Measurements from ENCODE around the gene SLC41A1. TPM values are rescaled to one million over a fixed set of nuclear protein-coding genes. Genes with fewer than 3 reads are reported as not detected.
A peak's percentile ranks its signal among the peaks of the same experiment; 100 is the strongest.

SLC41A1 gene
- total and polyA plus RNA-seq, 2 experiments from 2014 or later = 11.8 to 30.0 TPM

GRCh38 chr1:205849619-205850355, 36.8 kb upstream of the SLC41A1 start, which contains the start of gene PM20D1:
Gene PM20D1 (minus strand): TSS chr1:205850132. CDS start chr1:205850072, 60 bp downstream.
- H2AFZ ChIP-seq = peak within 1 kb of the TSS; percentile 19; the same call in 1 of the 2 replicates

GRCh38 chr1:205843036-205843859, 30.2 kb upstream of the SLC41A1 start:
- no peaks in the 10 kb centered on the region for H3F3A ChIP-seq (replicated peaks; ENCODE audit: low read depth)
- no peak for DNase-seq (ENCODE audit: low spot score)
- H3K4me3 ChIP-seq = no peak overlapping the region
- H3K36me3 ChIP-seq (ENCODE audit: insufficient read depth) = no peaks in the 10 kb centered on the region
- no peaks in the 10 kb centered on the region for H3K79me2 ChIP-seq (replicated peaks; ENCODE audit: insufficient read depth)
- Mint-ChIP-seq H3K9me3 (no peaks in the 10 kb centered on the region), H3K4me1 (peaks cover 6% of the 10 kb centered on the region; the same call in 1 of the 3 replicates), H3K4me3 (no peak overlapping the region), H3K36me3 (ENCODE audit: low read depth) (no peaks in the 10 kb centered on the region), H3K27me3 (ENCODE audit: insufficient read depth, low read depth, poor library complexity) (peaks cover 4% of the 10 kb centered on the region), H3K27ac (no peak overlapping the region)
- H3K27me3 ChIP-seq (ENCODE audit: insufficient read depth) = peaks cover 5% of the 10 kb centered on the region
- no peak overlapping the region for H3K4me2 ChIP-seq
- H2AFZ ChIP-seq = no peak overlapping the region
- H3K27ac ChIP-seq (ENCODE audit: low read depth) = no peak overlapping the region
- H4K20me1 ChIP-seq (replicated peaks; ENCODE audit: insufficient read depth) = no peaks in the 10 kb centered on the region
- H3K4me1 ChIP-seq (ENCODE audit: insufficient read depth) = no peaks in the 10 kb centered on the region
- peaks cover 3% of the 10 kb centered on the region; the same call in 1 of the 2 replicates for H3K9me2 ChIP-seq (ENCODE audit: insufficient read depth)
- no peak for ATAC-seq
- TF ChIP-seq, protein P1, sequence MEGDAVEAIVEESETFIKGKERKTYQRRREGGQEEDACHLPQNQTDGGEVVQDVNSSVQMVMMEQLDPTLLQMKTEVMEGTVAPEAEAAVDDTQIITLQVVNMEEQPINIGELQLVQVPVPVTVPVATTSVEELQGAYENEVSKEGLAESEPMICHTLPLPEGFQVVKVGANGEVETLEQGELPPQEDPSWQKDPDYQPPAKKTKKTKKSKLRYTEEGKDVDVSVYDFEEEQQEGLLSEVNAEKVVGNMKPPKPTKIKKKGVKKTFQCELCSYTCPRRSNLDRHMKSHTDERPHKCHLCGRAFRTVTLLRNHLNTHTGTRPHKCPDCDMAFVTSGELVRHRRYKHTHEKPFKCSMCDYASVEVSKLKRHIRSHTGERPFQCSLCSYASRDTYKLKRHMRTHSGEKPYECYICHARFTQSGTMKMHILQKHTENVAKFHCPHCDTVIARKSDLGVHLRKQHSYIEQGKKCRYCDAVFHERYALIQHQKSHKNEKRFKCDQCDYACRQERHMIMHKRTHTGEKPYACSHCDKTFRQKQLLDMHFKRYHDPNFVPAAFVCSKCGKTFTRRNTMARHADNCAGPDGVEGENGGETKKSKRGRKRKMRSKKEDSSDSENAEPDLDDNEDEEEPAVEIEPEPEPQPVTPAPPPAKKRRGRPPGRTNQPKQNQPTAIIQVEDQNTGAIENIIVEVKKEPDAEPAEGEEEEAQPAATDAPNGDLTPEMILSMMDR (conservative IDR thresholded peaks at IDR 0.05; ENCODE audit: low read depth in 2 of 2) = no peak
- TF ChIP-seq POLR2AphosphoS5 (IDR thresholded peaks at IDR 0.05; ENCODE audit: low read depth) = no peak
- TF ChIP-seq EZH2phosphoT487 (IDR thresholded peaks at IDR 0.05; ENCODE audit: unreplicated experiment) = no peak
- TF ChIP-seq CREB1 (CRISPR knock-in tag; IDR thresholded peaks at IDR 0.05; ENCODE audit: low read depth) = no peak
- TF ChIP-seq NANOG (IDR thresholded peaks at IDR 0.05; ENCODE audit: borderline replicate concordance) = no peak
- TF ChIP-seq REST (IDR thresholded peaks at IDR 0.05; ENCODE audit: unreplicated experiment) = no peak
- no peak for TF ChIP-seq ZNF114 (CRISPR knock-in tag; IDR thresholded peaks at IDR 0.05)

More at GRCh38 chr1:205849619-205850355, 36.8 kb upstream of the SLC41A1 start, which contains the start of gene PM20D1:
- peak within 1 kb of the TSS; percentile 73 for H3K4me2 ChIP-seq
- Mint-ChIP-seq H3K27ac (no peak within 1 kb of the TSS), H3K36me3 (ENCODE audit: low read depth) (no peaks in the 10 kb centered on the region), H3K4me1 (peaks cover 4% of the 10 kb centered on the region; the same call in 2 of the 3 replicates), H3K4me3 (peak within 1 kb of the TSS; percentile 86), H3K27me3 (ENCODE audit: insufficient read depth, low read depth, poor library complexity) (peaks cover 22% of the 10 kb centered on the region), H3K9me3 (peaks cover 3% of the 10 kb centered on the region; the same call in 2 of the 3 replicates)
- no peaks in the 10 kb centered on the region for H3K79me2 ChIP-seq (replicated peaks; ENCODE audit: insufficient read depth)
- DNase-seq (ENCODE audit: low spot score) (peak; percentile 100), ATAC-seq (peak; percentile 98)
- peaks cover 25% of the 10 kb centered on the region for H3K27me3 ChIP-seq (ENCODE audit: insufficient read depth)
- no peak within 1 kb of the TSS for H3K27ac ChIP-seq (ENCODE audit: low read depth)
- H4K20me1 ChIP-seq (replicated peaks; ENCODE audit: insufficient read depth) = no peaks in the 10 kb centered on the region
- TF ChIP-seq ZNF331 (CRISPR knock-in tag; IDR thresholded peaks at IDR 0.05; ENCODE audit: low read depth) = no peak
- peak; percentile 92 for TF ChIP-seq POLR2AphosphoS5 (IDR thresholded peaks at IDR 0.05; ENCODE audit: low read depth)
- no peak for TF ChIP-seq NANOG (IDR thresholded peaks at IDR 0.05; ENCODE audit: borderline replicate concordance)
- no peak for TF ChIP-seq REST (IDR thresholded peaks at IDR 0.05; ENCODE audit: unreplicated experiment)
- H3F3A ChIP-seq (replicated peaks; ENCODE audit: low read depth) = no peaks in the 10 kb centered on the region
- H3K4me1 ChIP-seq (ENCODE audit: insufficient read depth) = 0 out of 2 replicates have a peak, but pooled peaks cover 4% of the 10 kb centered on the region
- H3K36me3 ChIP-seq (ENCODE audit: insufficient read depth) = no peaks in the 10 kb centered on the region
- H3K9me2 ChIP-seq (ENCODE audit: insufficient read depth) = no peaks in the 10 kb centered on the region
- peak within 1 kb of the TSS; percentile 53 for H3K4me3 ChIP-seq
